ENCODE data around the gene NUP205.

- TF ChIP-seq, protein P1, sequence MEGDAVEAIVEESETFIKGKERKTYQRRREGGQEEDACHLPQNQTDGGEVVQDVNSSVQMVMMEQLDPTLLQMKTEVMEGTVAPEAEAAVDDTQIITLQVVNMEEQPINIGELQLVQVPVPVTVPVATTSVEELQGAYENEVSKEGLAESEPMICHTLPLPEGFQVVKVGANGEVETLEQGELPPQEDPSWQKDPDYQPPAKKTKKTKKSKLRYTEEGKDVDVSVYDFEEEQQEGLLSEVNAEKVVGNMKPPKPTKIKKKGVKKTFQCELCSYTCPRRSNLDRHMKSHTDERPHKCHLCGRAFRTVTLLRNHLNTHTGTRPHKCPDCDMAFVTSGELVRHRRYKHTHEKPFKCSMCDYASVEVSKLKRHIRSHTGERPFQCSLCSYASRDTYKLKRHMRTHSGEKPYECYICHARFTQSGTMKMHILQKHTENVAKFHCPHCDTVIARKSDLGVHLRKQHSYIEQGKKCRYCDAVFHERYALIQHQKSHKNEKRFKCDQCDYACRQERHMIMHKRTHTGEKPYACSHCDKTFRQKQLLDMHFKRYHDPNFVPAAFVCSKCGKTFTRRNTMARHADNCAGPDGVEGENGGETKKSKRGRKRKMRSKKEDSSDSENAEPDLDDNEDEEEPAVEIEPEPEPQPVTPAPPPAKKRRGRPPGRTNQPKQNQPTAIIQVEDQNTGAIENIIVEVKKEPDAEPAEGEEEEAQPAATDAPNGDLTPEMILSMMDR (IDR thresholded peaks at IDR 0.05) = peak in 1 of 7 experiments; percentile 18
- no peak for TF ChIP-seq POLR2A (IDR thresholded peaks at IDR 0.05)
Measured at GRCh38 chr7:135509839-135510591, 47.7 kb upstream of the NUP205 start, which contains the start of gene CNOT4.
